ENCODE measurements around the gene RRAS. TPM values are rescaled to one million over a fixed set of nuclear protein-coding genes. Genes with fewer than 3 reads are reported as not detected.
A peak's percentile ranks its signal among the peaks of the same experiment; 100 is the strongest.

Gene RRAS
- total RNA-seq, 2 donors from 2014 or later = 60.9 to 83.5 TPM

DNA sequence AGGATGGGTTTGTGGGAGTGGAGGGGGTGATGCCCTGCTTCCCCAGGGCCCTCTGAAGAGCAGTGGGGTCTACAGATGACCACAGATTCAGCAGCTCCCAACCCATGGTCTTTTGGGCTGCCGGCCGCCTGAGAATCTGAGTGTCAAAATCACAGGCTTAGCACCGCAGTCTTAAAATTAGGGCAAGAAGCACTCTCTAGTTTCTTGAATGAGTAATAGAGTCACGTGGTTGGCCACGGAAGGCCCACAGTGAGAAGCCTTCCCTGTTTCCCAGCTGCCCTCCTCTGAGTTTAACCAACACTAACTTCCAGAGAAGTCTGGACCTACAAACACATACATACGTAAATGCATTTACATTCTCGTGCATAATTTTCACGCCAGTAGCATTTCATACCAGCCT lies 42.3 kb upstream of the RRAS start:
- Histone ChIP-seq H3K4me3 (no peak overlapping the region), H3K27ac (no peak overlapping the region), H3K27me3 (no peaks in the 10 kb centered on the region), H3K36me3 (peaks cover 56% of the 10 kb centered on the region), H3K9me3 (no peaks in the 10 kb centered on the region), H3K4me1 (peaks cover 0 to 69% of the 10 kb centered on the region in 2 donors)
- TF ChIP-seq, protein P1, sequence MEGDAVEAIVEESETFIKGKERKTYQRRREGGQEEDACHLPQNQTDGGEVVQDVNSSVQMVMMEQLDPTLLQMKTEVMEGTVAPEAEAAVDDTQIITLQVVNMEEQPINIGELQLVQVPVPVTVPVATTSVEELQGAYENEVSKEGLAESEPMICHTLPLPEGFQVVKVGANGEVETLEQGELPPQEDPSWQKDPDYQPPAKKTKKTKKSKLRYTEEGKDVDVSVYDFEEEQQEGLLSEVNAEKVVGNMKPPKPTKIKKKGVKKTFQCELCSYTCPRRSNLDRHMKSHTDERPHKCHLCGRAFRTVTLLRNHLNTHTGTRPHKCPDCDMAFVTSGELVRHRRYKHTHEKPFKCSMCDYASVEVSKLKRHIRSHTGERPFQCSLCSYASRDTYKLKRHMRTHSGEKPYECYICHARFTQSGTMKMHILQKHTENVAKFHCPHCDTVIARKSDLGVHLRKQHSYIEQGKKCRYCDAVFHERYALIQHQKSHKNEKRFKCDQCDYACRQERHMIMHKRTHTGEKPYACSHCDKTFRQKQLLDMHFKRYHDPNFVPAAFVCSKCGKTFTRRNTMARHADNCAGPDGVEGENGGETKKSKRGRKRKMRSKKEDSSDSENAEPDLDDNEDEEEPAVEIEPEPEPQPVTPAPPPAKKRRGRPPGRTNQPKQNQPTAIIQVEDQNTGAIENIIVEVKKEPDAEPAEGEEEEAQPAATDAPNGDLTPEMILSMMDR (IDR thresholded peaks at IDR 0.05) = no peak
- DNase-seq (ENCODE audit: low spot score) = no peak

GRCh38 chr19:49681830-49682229 lies 41.9 kb upstream of the RRAS start:
- no peak overlapping the region for H3K4me3 ChIP-seq
- peaks cover 0 to 65% of the 10 kb centered on the region in 2 donors for H3K4me1 ChIP-seq
- H3K27ac ChIP-seq = no peak overlapping the region
- TF ChIP-seq, protein P1 (IDR thresholded peaks at IDR 0.05) = no peak
- peaks cover 56% of the 10 kb centered on the region for H3K36me3 ChIP-seq
- DNase-seq (ENCODE audit: low spot score) = no peak
- H3K9me3 ChIP-seq = no peaks in the 10 kb centered on the region
- no peaks in the 10 kb centered on the region for H3K27me3 ChIP-seq

- H3K9me3 ChIP-seq = no peaks in the 10 kb centered on the region
- TF ChIP-seq, protein P1 (IDR thresholded peaks at IDR 0.05) = peak; percentile 100
- DNase-seq (ENCODE audit: low spot score) = peak; percentile 83
- H3K27me3 ChIP-seq = no peaks in the 10 kb centered on the region
- peaks cover 0 to 64% of the 10 kb centered on the region in 2 donors for H3K4me1 ChIP-seq
- peak overlapping the region in 1 of 2 donors; percentile 26 for H3K4me3 ChIP-seq
- peak overlapping the region; percentile 98 for H3K27ac ChIP-seq
- H3K36me3 ChIP-seq = peaks cover 48% of the 10 kb centered on the region
Measured at GRCh38 chr19:49680421-49681351, 40.7 kb upstream of the RRAS start.

- H3K27me3 ChIP-seq = no peaks in the 10 kb centered on the region
- peaks cover 40% of the 10 kb centered on the region for H3K36me3 ChIP-seq
- H3K4me1 ChIP-seq = peaks cover 0 to 60% of the 10 kb centered on the region in 2 donors
- H3K9me3 ChIP-seq = no peaks in the 10 kb centered on the region
- DNase-seq (ENCODE audit: low spot score) = no peak
- TF ChIP-seq, protein P1 (IDR thresholded peaks at IDR 0.05) = no peak
- H3K4me3 ChIP-seq = peak overlapping the region in 1 of 2 donors; percentile 26
- peak overlapping the region; percentile 98 for H3K27ac ChIP-seq
Measured at GRCh38 chr19:49679771-49680413, 39.9 kb upstream of the RRAS start.

DNA sequence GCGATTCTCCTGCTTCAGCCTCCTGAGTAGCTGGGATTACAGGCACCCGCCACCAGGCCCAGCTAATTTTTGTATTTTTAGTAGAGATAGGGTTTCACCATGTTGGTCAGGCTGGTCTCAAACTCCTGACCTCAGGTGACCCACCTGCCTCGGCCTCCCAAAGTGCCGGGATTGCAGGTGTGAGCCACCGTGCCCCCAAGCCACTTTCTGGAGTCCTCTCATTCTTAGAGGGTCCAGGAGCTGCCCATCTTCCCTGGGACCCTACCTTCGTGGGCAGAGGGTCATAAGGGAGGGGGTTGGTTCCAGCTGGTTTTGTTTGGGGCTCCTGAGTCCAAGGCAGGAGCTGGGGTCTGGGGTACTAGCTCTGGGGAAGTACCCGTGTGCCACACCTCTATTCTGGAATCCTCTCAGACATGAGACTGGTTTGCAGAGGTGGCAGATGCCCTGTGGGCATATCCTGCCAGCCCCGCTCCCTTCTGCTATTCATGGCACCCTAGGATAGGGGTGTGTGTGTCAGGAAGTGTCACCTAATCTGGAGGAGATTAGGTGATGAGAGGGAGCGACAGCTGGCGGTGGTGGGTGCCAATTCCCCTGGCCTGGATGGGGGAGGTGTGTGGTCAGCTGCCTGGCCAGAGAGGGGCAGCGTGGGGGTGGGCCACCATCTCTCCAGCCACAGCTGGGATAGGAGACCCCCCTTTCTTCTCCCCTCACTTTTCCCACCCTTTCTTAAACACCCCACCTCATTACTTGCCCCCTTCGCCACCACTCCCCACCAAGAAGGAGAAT lies 39.2 kb upstream of the RRAS start:
- Histone ChIP-seq H3K9me3 (no peaks in the 10 kb centered on the region), H3K27ac (peak overlapping the region; percentile 98), H3K4me1 (peaks cover 0 to 54% of the 10 kb centered on the region in 2 donors), H3K36me3 (peaks cover 33% of the 10 kb centered on the region), H3K4me3 (peak overlapping the region in 1 of 2 donors; percentile 99), H3K27me3 (no peaks in the 10 kb centered on the region)
- TF ChIP-seq, protein P1 (IDR thresholded peaks at IDR 0.05) = no peak
- no peak for DNase-seq (ENCODE audit: low spot score)
